ENCODE measurements around the gene MTNR1B.

Gene MTNR1B

GRCh38 chr11:92969634-92970347, at the start of gene MTNR1B:
MTNR1B (plus strand) TSS chr11:92969651; CDS start chr11:92969726, 75 bp downstream.
- no peak for DNase-seq (ENCODE audit: low read depth in 2 of 2, low spot score in 1 of 2)

GRCh38 chr11:92920331-92920730, 49.1 kb upstream of the MTNR1B start:
- no peak for DNase-seq (ENCODE audit: low read depth in 2 of 2, low spot score in 1 of 2)

GRCh38 chr11:92922731-92923130, 46.7 kb upstream of the MTNR1B start:
- DNase-seq (ENCODE audit: low read depth in 2 of 2, low spot score in 1 of 2), result no peak

DNA sequence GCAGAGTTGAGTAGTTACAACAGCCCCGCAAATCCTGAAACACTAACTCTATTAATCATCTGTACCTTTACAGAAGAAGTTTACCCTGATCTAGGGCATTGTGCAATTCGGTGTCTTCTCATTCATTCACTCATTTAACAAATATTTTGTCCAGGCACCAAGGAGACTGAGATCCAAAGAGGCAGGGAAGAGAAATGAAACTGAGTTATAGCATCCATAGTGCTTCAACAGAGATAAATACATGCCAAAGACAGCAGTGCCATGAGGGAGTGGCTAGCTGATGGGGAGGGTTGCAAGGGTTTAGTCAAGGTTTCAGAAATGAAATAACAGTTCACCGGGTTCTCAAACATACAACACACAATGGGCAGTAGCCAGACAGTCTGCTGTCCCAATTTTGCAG, 40.2 kb upstream of the MTNR1B start:
- DNase-seq (ENCODE audit: low read depth in 2 of 2, low spot score in 1 of 2), result no peak

GRCh38 chr11:92929653-92930052, 39.8 kb upstream of the MTNR1B start:
- no peak for DNase-seq (ENCODE audit: low read depth in 2 of 2, low spot score in 1 of 2)

DNA sequence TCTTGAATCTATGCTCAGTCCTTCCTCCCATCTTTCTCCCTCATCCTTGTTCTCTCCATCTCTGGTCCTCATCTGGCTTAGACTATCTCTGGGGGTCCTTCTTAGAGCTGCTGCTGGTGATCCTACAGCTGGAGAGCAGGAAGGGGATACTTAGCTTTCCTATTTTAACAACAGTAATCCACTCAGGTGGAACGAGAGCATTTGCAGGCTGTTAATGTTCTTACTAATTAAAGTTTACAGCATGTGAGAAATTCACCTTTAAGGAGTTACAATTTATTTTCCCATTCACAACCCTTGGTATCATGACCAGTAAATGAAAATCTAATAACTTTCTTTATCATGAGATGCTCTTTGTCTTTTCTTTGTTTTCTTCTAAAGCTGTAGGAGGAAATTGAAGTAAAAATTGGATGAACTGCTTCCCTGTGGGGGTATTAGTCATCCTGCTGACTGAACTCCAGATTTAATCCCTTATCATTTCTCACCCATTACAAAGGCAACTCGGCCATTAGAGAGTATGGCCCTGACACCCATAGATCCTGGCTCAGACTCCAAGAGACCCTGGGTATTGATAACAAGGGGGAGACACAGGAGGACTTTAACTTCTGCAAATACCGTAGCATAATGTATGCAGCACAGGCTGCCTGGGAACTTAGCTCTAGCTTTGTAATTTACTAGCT, 37.6 kb upstream of the MTNR1B start:
- no peak for DNase-seq (ENCODE audit: low read depth in 2 of 2, low spot score in 1 of 2)

GRCh38 chr11:92939305-92939704, 30.1 kb upstream of the MTNR1B start:
- DNase-seq (ENCODE audit: low read depth in 2 of 2, low spot score in 1 of 2), result no peak

DNA sequence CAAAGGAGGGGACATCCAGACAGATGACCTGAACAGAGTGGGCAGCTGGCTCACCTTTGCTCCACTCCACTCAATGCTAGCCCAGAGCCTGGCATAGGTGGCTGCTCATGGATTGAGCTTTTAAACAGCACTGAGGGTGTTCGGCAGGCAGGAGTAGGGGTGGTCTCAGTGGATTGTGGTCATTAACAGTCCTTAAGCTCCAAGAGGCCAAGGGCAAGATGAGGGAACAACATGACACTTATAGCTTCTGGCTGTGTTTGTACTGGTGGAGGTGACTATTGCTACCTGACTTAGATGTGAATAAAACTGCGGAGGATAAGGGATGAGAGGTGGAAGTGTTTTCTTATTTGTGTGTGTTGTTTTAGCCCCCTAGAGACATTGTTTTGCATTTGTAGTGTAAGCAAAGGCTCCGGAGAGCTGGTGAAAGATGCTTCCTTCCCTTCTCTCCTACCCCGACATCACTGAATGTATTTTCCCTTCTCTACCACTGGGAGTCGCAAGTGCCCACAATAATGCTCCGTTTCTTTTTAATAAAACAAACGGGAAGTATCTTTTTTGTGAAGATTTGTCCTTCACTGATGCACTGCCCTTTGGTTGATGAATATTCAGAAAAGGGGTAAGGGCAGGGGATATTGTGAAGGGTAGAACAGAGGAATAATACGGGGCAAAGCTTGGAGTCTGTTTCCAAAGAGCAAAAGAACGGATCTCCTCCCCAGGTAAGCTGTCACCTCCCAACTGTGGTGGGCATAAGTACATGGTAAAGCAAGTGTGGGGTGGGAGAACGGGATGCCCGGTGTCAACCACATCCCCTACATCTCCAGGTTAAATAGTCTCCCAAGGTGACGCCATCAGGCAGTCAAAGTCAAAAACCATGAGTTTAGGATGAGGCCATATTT, 27.5 kb upstream of the MTNR1B start:
- DNase-seq (ENCODE audit: low read depth in 2 of 2, low spot score in 1 of 2), result no peak

DNA sequence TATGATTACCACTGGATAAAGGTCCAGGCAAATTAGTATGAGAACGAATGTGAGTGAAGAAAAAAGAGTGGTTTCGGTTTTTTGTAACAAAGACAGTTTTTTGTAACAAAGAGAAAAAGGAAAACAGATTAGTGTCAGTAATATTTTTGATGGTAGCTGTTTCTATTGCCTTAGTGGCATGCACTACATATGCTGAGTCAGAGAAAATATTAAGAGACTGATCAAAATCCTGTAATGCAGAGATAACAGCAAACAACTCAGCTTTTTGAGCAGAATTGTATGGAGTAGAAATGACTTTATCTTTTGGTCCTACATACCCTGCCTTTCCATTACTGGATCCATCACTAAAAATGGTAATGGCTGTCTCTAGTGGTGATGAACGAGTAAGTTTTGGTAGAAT, 22.7 kb upstream of the MTNR1B start:
- DNase-seq (ENCODE audit: low read depth in 2 of 2, low spot score in 1 of 2), result no peak

GRCh38 chr11:92948116-92948515, 21.3 kb upstream of the MTNR1B start:
- DNase-seq (ENCODE audit: low read depth in 2 of 2, low spot score in 1 of 2), result no peak

GRCh38 chr11:92954003-92954402, 15.4 kb upstream of the MTNR1B start:
- no peak for DNase-seq (ENCODE audit: low read depth in 2 of 2, low spot score in 1 of 2)

- DNase-seq (ENCODE audit: low read depth in 2 of 2, low spot score in 1 of 2), result no peak
Measured at GRCh38 chr11:92955860-92956259, 13.6 kb upstream of the MTNR1B start.

DNA sequence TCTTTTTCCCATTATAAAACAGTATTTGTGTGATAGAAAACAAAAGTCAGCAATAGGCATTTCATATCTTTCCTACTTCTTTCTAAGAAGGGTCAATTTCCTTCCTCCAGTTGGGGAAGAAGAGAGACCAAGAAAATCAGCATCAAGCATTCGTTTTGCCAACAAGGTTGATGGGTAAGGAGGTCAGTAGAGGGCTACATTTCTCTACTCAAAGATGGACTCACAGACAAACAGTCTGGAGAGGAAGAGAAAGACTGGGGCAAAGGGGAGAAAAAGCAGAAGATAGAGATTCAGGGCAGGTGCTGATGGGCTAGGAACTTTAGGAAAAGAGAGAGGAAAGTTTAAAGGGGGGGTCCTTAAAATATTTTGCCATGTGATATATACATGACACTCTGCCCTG, 8.6 kb upstream of the MTNR1B start:
- no peak for DNase-seq (ENCODE audit: low read depth in 2 of 2, low spot score in 1 of 2)

DNA sequence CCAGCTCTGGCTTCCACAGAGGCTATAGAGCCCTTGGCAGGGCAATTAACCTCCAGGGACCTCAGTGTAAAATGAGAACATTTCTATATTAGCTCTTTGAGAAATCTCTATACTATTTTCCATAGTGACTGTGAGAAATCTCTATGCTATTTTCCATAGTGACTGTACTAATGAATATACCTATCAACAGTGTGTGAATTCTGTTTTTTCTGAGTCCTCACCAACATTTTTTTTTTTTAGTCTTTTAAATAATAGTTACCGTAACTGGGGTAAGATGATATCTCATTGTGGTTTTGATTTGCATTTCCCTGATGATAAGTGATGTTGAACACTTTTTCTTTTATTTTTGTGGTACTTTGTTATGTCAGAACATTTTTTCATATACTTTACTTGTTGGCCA, 7.0 kb upstream of the MTNR1B start:
- DNase-seq (ENCODE audit: low read depth in 2 of 2, low spot score in 1 of 2), result no peak

GRCh38 chr11:92964471-92964870, 5.0 kb upstream of the MTNR1B start:
- DNase-seq (ENCODE audit: low read depth in 2 of 2, low spot score in 1 of 2), result no peak

DNA sequence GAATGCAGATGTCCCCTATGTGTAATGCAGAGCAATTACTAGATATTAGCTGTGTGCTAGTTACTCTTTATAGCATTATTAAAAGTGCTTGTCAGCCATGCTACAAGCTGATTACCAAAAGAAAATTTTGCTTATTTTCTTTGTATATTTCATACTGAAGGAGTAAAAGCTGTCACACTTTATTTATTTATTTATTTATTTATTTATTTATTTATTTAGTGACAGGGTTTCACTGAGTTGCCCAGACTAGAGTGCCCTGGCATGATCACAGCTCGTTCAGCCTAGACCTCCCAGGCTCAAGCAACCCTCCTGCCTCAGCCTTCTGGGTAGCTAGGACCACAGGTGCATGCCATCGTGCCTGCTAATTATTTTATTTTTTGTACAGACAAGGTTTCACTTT, 4.3 kb upstream of the MTNR1B start:
- DNase-seq (ENCODE audit: low read depth in 2 of 2, low spot score in 1 of 2), result no peak

DNA sequence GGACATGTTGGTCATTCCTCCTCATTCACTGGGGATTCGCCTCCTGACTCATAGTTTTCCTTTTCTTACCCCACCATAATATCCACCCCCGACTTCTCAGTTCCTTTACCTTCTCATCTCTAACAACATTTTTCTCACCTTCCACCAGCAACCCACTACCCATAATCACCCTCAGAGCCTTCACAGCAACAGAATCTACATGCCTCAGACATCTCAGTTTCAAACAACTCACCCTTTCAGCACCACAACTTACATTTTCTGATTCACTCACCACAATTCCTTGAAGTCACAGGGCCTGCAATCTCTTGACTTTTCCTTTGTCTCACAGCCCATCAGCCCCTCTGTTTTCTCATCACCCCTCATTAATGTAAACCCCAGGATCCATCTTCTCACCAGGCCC, 2.3 kb upstream of the MTNR1B start:
- no peak for DNase-seq (ENCODE audit: low read depth in 2 of 2, low spot score in 1 of 2)

DNA sequence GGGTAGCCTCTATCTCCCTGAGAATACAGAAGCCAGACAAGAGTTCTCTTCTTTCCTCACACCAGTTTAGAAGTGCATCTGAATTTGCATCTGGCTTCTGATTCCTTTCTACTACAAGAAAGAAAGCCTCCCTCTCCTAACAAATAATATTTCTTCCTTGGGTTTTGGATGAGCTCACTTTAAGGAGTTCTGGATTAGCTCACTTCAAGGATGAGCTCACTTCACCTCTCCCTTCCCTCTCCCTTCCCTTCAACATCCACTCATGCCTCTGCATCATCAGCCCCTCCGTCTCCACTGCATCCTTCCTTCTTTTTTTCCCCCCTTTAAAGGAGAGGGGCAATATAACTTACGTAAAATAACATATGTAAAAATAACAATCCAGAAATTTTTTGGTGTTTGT, 1.6 kb upstream of the MTNR1B start:
- DNase-seq (ENCODE audit: low read depth in 2 of 2, low spot score in 1 of 2), result no peak

- no peak for DNase-seq (ENCODE audit: low read depth in 2 of 2, low spot score in 1 of 2)
Measured at GRCh38 chr11:92969293-92969633, 188 bp upstream of the MTNR1B start.

- no peak for DNase-seq (ENCODE audit: low read depth in 2 of 2, low spot score in 1 of 2)
Measured at GRCh38 chr11:92972248-92972647, 2.8 kb downstream of the MTNR1B start.

GRCh38 chr11:92975285-92975684, 5.8 kb downstream of the MTNR1B start:
- no peak for DNase-seq (ENCODE audit: low read depth in 2 of 2, low spot score in 1 of 2)

DNA sequence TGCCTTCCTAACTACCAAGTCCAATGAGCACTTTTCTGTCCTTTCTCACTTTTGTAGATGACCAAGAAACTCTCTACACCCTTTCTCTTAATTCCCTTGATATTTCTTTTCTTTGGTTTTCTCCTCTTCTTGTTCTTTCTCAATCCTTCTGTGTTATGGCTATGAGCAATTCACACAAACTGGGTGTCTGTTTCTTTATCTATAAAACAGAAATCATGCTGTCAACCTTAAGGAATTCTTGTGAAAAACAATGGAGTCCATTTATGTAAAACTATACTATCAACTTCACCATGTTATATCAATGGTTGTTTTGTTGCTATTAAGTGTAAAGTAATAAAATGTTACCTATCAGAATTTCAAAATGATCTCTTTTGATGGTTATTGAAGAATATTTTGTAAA, 7.2 kb downstream of the MTNR1B start:
- DNase-seq (ENCODE audit: low read depth in 2 of 2, low spot score in 1 of 2), result no peak

Measured in stimulated activated CD8-positive, alpha-beta memory T cell treated with anti-CD3 and anti-CD28 coated beads, Interleukin-4, amount 100 ng/mL, for 1 hour (primary cell).